GM10248 (cell line): ENCODE results near the gene NELL1.

ENCODE experiments used
- CTCF ChIA-PET: fragments of 300-600 bp; sonication (Branson Sonifier 250); formaldehyde crosslinking; extraction: SDS; loops from one replicate; lab custom pipeline; 2021; ENCODE audit warnings: antibody characterized with exemption; lab: Yijun Ruan, JAX
- POLR2A ChIA-PET: fragments of 350-650 bp; sonication (Branson Sonifier 250); formaldehyde crosslinking; extraction: SDS; loops from one replicate; lab custom pipeline; 2020; ENCODE audit warnings: antibody characterized with exemption; lab: Yijun Ruan, JAX
- DNase-seq: peaks from one replicate; pipeline ENCODE4 v3.0.0; 2012; ENCODE audit errors: extremely low spot score
- CTCF ChIP-seq: IDR thresholded peaks from 2 replicates; pipeline ENCODE4 v1.5.1; 2012; ENCODE audit warnings: mild to moderate bottlenecking, low read depth; ENCODE audit errors: extremely low read depth, missing control alignments, control extremely low read depth

NELL1 gene

GRCh38 chr11:21323617-21324016 lies 654.2 kb downstream of the NELL1 start:
- ChIA-PET CTCF (interaction anchor here (0.7 to 1.7 kb wide), 4 partner anchors 9 to 21 kb away, joined by 3 to 4 read pairs (median 3); no protein-coding TSS in a partner anchor), POLR2A (no interaction called here)
- no peak for TF ChIP-seq CTCF
- DNase-seq = no peak

- CTCF ChIA-PET = interaction anchor here (0.9 to 1.6 kb wide), 2 partner anchors 40 to 43 kb away, joined by 3 read pairs; no protein-coding TSS in a partner anchor
- POLR2A ChIA-PET = no interaction called here
- TF ChIP-seq CTCF = no peak
- no peak for DNase-seq
Observed at GRCh38 chr11:21343204-21343603, 673.8 kb downstream of the NELL1 start.

GRCh38 chr11:21346361-21346760 lies 677.0 kb downstream of the NELL1 start:
- POLR2A ChIA-PET = no interaction called here
- no peak for DNase-seq
- TF ChIP-seq CTCF = no peak
- CTCF ChIA-PET = no interaction called here

DNA sequence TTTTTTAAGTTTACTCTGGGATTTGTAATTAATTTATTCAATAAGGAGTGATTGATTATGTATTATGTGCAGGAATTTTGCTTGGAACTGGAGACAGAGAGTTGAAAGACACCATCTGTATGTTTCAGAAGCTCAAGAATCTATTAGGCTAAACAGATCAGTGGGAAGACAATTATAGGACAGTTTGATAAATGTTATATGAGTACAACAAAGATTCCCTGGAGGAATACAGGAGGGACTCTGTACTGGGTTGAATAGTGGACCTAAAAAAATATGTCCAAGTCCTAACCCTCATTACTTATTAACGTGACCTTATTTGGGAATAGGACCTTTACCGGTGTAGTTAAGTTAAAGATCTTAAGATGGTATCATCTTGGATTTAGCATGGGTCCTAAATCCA lies 681.2 kb downstream of the NELL1 start:
- no peak for DNase-seq
- TF ChIP-seq CTCF = no peak
- POLR2A ChIA-PET = no interaction called here
- CTCF ChIA-PET = no interaction called here

DNA sequence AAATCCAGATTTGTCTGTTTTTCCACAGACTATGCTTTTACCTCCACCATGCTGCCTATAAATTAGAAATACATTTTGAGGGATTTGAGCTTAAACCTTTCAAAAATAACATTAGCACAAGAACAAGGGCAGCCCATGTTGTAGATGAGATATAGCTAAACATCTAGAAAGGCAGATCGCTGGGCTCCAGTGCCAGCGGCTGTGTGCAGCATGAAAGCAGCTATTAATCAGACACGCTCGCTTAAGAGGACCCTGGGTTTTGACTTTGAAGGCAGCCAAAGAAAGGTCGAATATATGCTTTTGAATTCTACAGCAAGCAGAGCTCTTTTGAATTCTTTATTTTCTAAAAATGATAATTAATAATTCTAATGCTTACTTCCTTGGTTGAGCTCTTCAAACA lies 684.0 kb downstream of the NELL1 start:
- POLR2A ChIA-PET = no interaction called here
- TF ChIP-seq CTCF = no peak
- CTCF ChIA-PET = interaction anchor here (1.0 to 1.3 kb wide), 3 partner anchors 10 to 21 kb away, joined by 3 to 4 read pairs (median 4); no protein-coding TSS in a partner anchor
- no peak for DNase-seq

DNA sequence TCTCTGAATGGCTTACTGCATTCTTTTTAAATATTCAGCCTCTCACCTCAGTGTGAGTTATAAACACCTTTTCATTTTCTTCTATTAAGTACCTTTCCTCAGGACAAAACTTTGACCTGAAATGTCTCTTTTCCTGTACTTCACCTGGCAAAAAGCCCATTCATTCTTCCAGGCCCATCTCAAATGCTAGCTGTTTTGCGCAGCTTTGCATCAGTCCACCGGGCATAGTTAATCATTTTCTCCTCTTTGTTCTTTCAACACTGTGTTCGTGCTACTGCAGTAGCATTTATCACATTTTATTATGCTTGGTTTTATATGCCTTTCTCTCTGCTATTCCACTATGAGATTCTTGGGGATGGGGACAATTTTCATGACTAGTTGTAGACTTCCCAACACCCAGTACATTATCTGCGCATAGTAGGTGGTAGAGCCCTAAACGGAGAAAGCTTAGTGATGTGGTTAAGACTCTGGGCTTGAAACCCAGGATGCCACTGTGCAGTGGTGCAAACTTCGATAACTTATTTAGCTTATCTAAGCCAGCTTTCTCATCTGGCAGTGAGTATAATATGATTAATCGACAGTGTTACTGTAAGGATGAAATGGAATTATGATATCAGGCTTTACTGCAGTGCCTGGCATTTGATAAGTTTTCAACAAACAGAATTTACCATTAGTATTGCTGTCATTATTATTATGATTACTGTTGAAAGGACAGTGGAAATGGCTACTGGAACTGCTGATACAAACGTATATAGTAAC lies 695.7 kb downstream of the NELL1 start:
- TF ChIP-seq CTCF = no peak
- ChIA-PET POLR2A (no interaction called here), CTCF (no interaction called here)
- no peak for DNase-seq
